Measurements from ENCODE around the gene TRAPPC3. TPM values are rescaled to one million over a fixed set of nuclear protein-coding genes. Genes with fewer than 3 reads are reported as not detected.

The TRAPPC3 gene
- total and polyA plus RNA-seq, 2 experiments from 2014 or later = 99.6 to 125 TPM

DNA sequence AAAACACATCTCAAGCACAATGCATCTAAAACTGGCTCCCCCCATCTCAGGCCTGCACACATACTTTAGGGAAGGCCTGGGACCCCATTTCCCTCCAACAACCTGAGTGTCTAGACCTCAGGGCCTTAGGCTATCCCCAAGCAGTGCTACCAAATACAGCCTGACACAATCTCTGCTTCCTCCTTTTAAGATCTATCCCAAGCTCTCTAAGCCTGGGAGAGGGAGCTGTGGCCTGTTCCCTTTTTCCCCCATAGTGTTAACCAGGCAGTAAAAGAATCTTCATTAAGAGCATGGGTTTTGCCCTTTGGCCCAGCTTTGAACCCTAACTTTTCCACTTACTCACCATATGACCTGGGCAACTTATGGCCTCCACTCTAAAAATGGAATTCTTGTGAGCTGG is 13.5 kb downstream of the TRAPPC3 start:
- Histone ChIP-seq H3K36me3 (peaks cover 14% of the 10 kb centered on the region), H3K27ac (peak overlapping the region; percentile 34), H3K27me3 (no peaks in the 10 kb centered on the region), H3K9me3 (ENCODE audit: low read depth) (no peaks in the 10 kb centered on the region), H3K4me1 (ENCODE audit: low read depth) (no peaks in the 10 kb centered on the region), H3K4me3 (no peak overlapping the region)
- TF ChIP-seq CTCF (IDR thresholded peaks at IDR 0.05; ENCODE audit: low read depth, low read length) = no peak
- no peak for DNase-seq (ENCODE audit: low read depth in 1 of 2, low spot score in 1 of 2)

DNA sequence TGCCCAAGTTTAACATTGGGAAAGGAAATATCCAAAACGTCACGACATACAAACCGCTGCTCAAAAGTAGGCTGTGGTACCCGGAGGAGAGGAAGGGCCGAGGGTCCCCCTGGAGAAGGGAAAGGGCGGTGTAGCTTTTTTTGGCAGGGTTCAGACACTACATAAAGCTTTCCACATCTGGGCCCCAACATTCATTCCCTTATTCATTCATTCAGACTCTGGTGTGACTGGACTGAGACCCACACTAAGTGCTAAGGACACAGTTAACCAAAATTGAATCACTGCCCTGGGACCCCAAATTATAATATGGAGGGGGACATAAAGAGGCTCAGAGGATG is 14.0 kb downstream of the TRAPPC3 start:
- H3K9me3 ChIP-seq (ENCODE audit: low read depth) = no peaks in the 10 kb centered on the region
- no peak for DNase-seq (ENCODE audit: low read depth in 1 of 2, low spot score in 1 of 2)
- H3K27me3 ChIP-seq = no peaks in the 10 kb centered on the region
- H3K4me3 ChIP-seq = no peak overlapping the region
- no peak for TF ChIP-seq CTCF (IDR thresholded peaks at IDR 0.05; ENCODE audit: low read depth, low read length)
- no peaks in the 10 kb centered on the region for H3K4me1 ChIP-seq (ENCODE audit: low read depth)
- H3K27ac ChIP-seq = no peak overlapping the region
- H3K36me3 ChIP-seq = peaks cover 14% of the 10 kb centered on the region

- Histone ChIP-seq H3K4me1 (ENCODE audit: low read depth) (no peaks in the 10 kb centered on the region), H3K9me3 (ENCODE audit: low read depth) (no peaks in the 10 kb centered on the region), H3K36me3 (peaks cover 14% of the 10 kb centered on the region), H3K4me3 (no peak overlapping the region), H3K27ac (no peak overlapping the region), H3K27me3 (no peaks in the 10 kb centered on the region)
- peak; percentile 69 to 82 for DNase-seq (ENCODE audit: low read depth in 1 of 2, low spot score in 1 of 2)
- peak; percentile 79 for TF ChIP-seq CTCF (IDR thresholded peaks at IDR 0.05; ENCODE audit: low read depth, low read length)
Observed at GRCh38 chr1:36134505-36135329, 14.6 kb downstream of the TRAPPC3 start.

DNA sequence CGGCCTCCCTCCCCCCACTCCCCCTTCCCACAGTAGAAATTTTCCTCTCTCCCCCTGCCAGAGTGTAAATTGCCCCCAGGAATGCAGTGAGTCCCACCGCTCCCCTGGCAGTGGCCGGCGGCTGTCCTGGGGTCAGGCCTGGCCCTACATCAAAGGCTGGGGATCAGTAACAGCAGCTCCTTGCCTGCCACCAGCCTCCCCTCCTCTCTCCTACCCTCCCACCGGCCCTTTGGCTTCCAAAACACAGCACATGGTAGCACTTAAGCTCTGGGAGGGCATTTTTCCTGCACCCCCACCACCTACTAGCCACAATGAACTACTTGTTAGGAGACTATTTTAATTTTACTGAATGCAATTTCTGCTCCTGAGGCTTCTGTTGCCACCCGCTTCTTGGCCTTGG is 15.3 kb downstream of the TRAPPC3 start:
- Histone ChIP-seq H3K36me3 (peaks cover 14% of the 10 kb centered on the region), H3K27ac (no peak overlapping the region), H3K9me3 (ENCODE audit: low read depth) (no peaks in the 10 kb centered on the region), H3K27me3 (no peaks in the 10 kb centered on the region), H3K4me3 (no peak overlapping the region), H3K4me1 (ENCODE audit: low read depth) (no peaks in the 10 kb centered on the region)
- no peak for DNase-seq (ENCODE audit: low read depth in 1 of 2, low spot score in 1 of 2)
- no peak for TF ChIP-seq CTCF (IDR thresholded peaks at IDR 0.05; ENCODE audit: low read depth, low read length)

DNA sequence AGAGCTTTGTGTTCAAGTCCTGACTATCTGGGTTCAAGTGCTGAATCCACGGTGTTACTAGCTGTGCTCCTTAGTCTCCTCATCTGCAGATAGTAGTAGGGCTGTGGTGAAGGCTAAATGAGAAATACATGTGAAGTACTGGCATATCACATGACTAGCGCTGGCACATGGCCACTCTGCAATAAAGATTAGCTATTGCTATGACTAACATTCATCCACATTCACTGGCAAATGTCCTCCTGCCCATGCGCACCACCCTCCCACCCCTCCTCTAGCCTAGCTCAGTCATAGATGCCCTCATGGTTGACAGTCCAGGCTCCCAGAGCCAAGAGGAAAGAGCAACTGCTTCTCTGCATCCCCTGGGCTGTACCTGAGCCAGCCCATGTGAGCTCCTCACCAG is 15.8 kb downstream of the TRAPPC3 start:
- no peak for TF ChIP-seq CTCF (IDR thresholded peaks at IDR 0.05; ENCODE audit: low read depth, low read length)
- peak in 1 of 2 donors; percentile 96 for DNase-seq (ENCODE audit: low read depth in 1 of 2, low spot score in 1 of 2)
- Histone ChIP-seq H3K4me1 (ENCODE audit: low read depth) (no peaks in the 10 kb centered on the region), H3K9me3 (ENCODE audit: low read depth) (no peaks in the 10 kb centered on the region), H3K4me3 (no peak overlapping the region), H3K27me3 (no peaks in the 10 kb centered on the region), H3K27ac (no peak overlapping the region), H3K36me3 (peaks cover 12% of the 10 kb centered on the region)
